ENCODE data around the gene AKR7A3. TPM values are rescaled to one million over a fixed set of nuclear protein-coding genes. Genes with fewer than 3 reads are reported as not detected.

AKR7A3 gene
- total and polyA plus RNA-seq, 9 of the 15 experiments (the other 6 are each of a cell fraction or from before 2014, with no cell fraction given), result 0.04 to 1.5 (median 0.44) TPM; not detected in 1

DNA sequence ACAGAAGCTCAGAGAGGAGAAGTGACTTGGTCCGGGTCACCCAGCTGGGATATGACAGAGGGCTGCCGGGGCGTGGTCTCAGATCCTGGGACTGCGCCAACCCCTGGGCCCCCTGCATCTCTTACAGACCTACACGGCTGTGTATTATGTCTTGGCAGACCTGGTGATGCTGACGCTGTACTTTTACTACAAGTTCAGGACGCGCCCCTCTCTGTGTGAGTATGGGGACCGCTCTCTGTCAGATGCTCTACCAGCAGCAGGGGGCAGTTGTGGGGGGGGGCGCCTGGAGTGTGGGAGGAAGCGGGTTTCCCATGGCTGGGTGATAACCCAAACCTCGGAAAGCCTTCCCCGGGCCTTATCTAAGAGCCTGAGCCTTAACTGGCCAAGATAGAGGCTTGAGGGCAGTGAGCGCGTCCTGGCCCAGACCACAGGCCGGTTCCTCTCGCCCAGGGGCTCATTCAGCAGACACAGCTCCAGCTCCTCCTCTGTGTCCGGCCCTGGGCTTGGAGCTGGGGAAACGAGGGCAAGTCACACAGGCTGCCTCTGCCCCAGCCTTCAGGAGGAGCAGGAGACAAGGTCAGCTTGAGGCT lies 36.9 kb upstream of the AKR7A3 start (continued):
- TF ChIP-seq ZNF146 (CRISPR knock-in tag; IDR thresholded peaks at IDR 0.05; ENCODE audit: unreplicated experiment), result no peak
- TF ChIP-seq BRCA1 (IDR thresholded peaks at IDR 0.05), result no peak
- no peak for TF ChIP-seq BRCA1 (CRISPR knock-in tag; IDR thresholded peaks at IDR 0.05)
- TF ChIP-seq HNRNPK (IDR thresholded peaks at IDR 0.05; ENCODE audit: low read depth, low read length, poor library complexity, severe bottlenecking), result no peak
- TF ChIP-seq, protein P1, sequence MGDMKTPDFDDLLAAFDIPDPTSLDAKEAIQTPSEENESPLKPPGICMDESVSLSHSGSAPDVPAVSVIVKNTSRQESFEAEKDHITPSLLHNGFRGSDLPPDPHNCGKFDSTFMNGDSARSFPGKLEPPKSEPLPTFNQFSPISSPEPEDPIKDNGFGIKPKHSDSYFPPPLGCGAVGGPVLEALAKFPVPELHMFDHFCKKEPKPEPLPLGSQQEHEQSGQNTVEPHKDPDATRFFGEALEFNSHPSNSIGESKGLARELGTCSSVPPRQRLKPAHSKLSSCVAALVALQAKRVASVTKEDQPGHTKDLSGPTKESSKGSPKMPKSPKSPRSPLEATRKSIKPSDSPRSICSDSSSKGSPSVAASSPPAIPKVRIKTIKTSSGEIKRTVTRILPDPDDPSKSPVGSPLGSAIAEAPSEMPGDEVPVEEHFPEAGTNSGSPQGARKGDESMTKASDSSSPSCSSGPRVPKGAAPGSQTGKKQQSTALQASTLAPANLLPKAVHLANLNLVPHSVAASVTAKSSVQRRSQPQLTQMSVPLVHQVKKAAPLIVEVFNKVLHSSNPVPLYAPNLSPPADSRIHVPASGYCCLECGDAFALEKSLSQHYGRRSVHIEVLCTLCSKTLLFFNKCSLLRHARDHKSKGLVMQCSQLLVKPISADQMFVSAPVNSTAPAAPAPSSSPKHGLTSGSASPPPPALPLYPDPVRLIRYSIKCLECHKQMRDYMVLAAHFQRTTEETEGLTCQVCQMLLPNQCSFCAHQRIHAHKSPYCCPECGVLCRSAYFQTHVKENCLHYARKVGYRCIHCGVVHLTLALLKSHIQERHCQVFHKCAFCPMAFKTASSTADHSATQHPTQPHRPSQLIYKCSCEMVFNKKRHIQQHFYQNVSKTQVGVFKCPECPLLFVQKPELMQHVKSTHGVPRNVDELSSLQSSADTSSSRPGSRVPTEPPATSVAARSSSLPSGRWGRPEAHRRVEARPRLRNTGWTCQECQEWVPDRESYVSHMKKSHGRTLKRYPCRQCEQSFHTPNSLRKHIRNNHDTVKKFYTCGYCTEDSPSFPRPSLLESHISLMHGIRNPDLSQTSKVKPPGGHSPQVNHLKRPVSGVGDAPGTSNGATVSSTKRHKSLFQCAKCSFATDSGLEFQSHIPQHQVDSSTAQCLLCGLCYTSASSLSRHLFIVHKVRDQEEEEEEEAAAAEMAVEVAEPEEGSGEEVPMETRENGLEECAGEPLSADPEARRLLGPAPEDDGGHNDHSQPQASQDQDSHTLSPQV (IDR thresholded peaks at IDR 0.05), result no peak
- peak; percentile 52; the same call in 1 of the 2 replicates for TF ChIP-seq JUND (IDR thresholded peaks at IDR 0.05; ENCODE audit: borderline replicate concordance, low read depth, low read length)
- no peak; the same call in 2 of the 3 replicates for TF ChIP-seq JUND (tag; IDR thresholded peaks at IDR 0.05; ENCODE audit: borderline replicate concordance, low read depth, low read length)
- no peak for TF ChIP-seq ZNF232 (CRISPR knock-in tag; IDR thresholded peaks at IDR 0.05)
- TF ChIP-seq RBM34 (IDR thresholded peaks at IDR 0.05; ENCODE audit: borderline replicate concordance, insufficient read depth, low read length), result no peak
- TF ChIP-seq NCOR1 (IDR thresholded peaks at IDR 0.05), result peak; percentile 83
- TF ChIP-seq ZNF224 (CRISPR knock-in tag; IDR thresholded peaks at IDR 0.05), result no peak
- no peak for TF ChIP-seq TAF7 (tag; IDR thresholded peaks at IDR 0.05)
- TF ChIP-seq, protein P2, sequence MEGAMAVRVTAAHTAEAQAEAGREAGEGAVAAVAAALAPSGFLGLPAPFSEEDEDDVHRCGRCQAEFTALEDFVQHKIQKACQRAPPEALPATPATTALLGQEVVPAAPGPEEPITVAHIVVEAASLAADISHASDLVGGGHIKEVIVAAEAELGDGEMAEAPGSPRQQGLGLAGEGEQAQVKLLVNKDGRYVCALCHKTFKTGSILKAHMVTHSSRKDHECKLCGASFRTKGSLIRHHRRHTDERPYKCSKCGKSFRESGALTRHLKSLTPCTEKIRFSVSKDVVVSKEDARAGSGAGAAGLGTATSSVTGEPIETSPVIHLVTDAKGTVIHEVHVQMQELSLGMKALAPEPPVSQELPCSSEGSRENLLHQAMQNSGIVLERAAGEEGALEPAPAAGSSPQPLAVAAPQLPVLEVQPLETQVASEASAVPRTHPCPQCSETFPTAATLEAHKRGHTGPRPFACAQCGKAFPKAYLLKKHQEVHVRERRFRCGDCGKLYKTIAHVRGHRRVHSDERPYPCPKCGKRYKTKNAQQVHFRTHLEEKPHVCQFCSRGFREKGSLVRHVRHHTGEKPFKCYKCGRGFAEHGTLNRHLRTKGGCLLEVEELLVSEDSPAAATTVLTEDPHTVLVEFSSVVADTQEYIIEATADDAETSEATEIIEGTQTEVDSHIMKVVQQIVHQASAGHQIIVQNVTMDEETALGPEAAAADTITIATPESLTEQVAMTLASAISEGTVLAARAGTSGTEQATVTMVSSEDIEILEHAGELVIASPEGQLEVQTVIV (CRISPR knock-in tag; IDR thresholded peaks at IDR 0.05; ENCODE audit: borderline replicate concordance), result no peak
- peak; percentile 73 for TF ChIP-seq CXXC5 (CRISPR knock-in tag; IDR thresholded peaks at IDR 0.05)
- peak; percentile 39; the same call in 1 of the 2 replicates for TF ChIP-seq CTBP1 (IDR thresholded peaks at IDR 0.05; ENCODE audit: borderline replicate concordance)
- no peak for TF ChIP-seq ZNF324 (CRISPR knock-in tag; IDR thresholded peaks at IDR 0.05)
- TF ChIP-seq, protein P3, sequence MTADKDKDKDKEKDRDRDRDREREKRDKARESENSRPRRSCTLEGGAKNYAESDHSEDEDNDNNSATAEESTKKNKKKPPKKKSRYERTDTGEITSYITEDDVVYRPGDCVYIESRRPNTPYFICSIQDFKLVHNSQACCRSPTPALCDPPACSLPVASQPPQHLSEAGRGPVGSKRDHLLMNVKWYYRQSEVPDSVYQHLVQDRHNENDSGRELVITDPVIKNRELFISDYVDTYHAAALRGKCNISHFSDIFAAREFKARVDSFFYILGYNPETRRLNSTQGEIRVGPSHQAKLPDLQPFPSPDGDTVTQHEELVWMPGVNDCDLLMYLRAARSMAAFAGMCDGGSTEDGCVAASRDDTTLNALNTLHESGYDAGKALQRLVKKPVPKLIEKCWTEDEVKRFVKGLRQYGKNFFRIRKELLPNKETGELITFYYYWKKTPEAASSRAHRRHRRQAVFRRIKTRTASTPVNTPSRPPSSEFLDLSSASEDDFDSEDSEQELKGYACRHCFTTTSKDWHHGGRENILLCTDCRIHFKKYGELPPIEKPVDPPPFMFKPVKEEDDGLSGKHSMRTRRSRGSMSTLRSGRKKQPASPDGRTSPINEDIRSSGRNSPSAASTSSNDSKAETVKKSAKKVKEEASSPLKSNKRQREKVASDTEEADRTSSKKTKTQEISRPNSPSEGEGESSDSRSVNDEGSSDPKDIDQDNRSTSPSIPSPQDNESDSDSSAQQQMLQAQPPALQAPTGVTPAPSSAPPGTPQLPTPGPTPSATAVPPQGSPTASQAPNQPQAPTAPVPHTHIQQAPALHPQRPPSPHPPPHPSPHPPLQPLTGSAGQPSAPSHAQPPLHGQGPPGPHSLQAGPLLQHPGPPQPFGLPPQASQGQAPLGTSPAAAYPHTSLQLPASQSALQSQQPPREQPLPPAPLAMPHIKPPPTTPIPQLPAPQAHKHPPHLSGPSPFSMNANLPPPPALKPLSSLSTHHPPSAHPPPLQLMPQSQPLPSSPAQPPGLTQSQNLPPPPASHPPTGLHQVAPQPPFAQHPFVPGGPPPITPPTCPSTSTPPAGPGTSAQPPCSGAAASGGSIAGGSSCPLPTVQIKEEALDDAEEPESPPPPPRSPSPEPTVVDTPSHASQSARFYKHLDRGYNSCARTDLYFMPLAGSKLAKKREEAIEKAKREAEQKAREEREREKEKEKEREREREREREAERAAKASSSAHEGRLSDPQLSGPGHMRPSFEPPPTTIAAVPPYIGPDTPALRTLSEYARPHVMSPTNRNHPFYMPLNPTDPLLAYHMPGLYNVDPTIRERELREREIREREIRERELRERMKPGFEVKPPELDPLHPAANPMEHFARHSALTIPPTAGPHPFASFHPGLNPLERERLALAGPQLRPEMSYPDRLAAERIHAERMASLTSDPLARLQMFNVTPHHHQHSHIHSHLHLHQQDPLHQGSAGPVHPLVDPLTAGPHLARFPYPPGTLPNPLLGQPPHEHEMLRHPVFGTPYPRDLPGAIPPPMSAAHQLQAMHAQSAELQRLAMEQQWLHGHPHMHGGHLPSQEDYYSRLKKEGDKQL (CRISPR knock-in tag; IDR thresholded peaks at IDR 0.05; ENCODE audit: borderline replicate concordance), result no peak

Data from K562 (cell line).